Endothelial cell of umbilical vein (primary cell): ENCODE data around the gene KRT76. TPM values are rescaled to one million over a fixed set of nuclear protein-coding genes. Genes with fewer than 3 reads are reported as not detected.

Experiments used
- BruUV-seq: library from RNA; stranded (reverse); fragments of 400-500 nt; replicated peaks from 2 replicates; lab custom pipeline; 2021; lab: Mats Ljungman, UMichigan
- CTCF ChIA-PET: fragments of 300-600, 350-600 bp; sonication (Branson Sonifier 250); formaldehyde crosslinking; loops from one replicate; lab custom pipeline; 2021; ENCODE audit warnings: antibody characterized with exemption, inconsistent platforms; lab: Charles Lee
- POLR2A ChIA-PET: fragments of 300-600, 350-600 bp; sonication (Branson Sonifier 250); formaldehyde crosslinking; loops from one replicate; lab custom pipeline; 2021; ENCODE audit warnings: antibody characterized with exemption, inconsistent platforms; lab: Charles Lee
- DNase-seq: peaks from one replicate; pipeline ENCODE4 v3.0.0-alpha.2; 2011; ENCODE audit warnings: low read depth, low spot score
- FAIRE-seq: peaks from 2 replicates; lab custom pipeline; 2011; peaks lifted over from hg19 to GRCh38; lab: Jason Lieb, UNC
- H2AFZ ChIP-seq: 2 replicates; pipeline ENCODE4 v1.6.0; 2012; ENCODE audit warnings: low read depth, low read length, control low read depth, inconsistent platforms
- H3K27ac ChIP-seq: 2 replicates; pipeline ENCODE4 v1.5.1; 2011; ENCODE audit warnings: low read depth, mild to moderate bottlenecking, control low read depth, low read length, moderate library complexity; ENCODE audit not compliant: insufficient read depth
- H3K27me3 ChIP-seq, 2 experiments: 2 replicates each; pipeline versions ENCODE4 v1.6.0 to v1.6.1; 2011; ENCODE audit warnings: low read length in 2 of 2, mixed read lengths in 1 of 2; ENCODE audit not compliant: control insufficient read depth in 2 of 2, insufficient read depth in 2 of 2
- H3K36me3 ChIP-seq, 2 experiments: 2 replicates in 1 of 2; 3 replicates in 1 of 2; pipeline ENCODE4 v1.5.1; 2011; ENCODE audit warnings: low read length in 2 of 2, mild to moderate bottlenecking in 1 of 2, moderate library complexity in 1 of 2; ENCODE audit not compliant: control insufficient read depth in 2 of 2, insufficient read depth in 2 of 2; ENCODE audit errors: extremely low read depth in 1 of 2
- H3K4me1 ChIP-seq: 3 replicates; pipeline ENCODE4 v1.5.1; 2011; ENCODE audit warnings: mild to moderate bottlenecking, low read length; ENCODE audit not compliant: control insufficient read depth, insufficient read depth; ENCODE audit errors: extremely low read depth
- H3K4me2 ChIP-seq: 2 replicates; pipeline ENCODE4 v1.6.1; 2011; ENCODE audit warnings: low read length, control low read depth, mixed read lengths; ENCODE audit not compliant: insufficient read depth
- H3K4me3 ChIP-seq, 3 experiments: fragments of 200-600 bp in 1 of 3; sonication (generic), shearing (Covaris generic) in 1 of 3; replicated peaks in 1 of 3; 2 replicates each; pipeline ENCODE4 v1.5.1; 2011 to 2016; ENCODE audit warnings: control low read depth in 3 of 3, low read length in 3 of 3, mild to moderate bottlenecking in 2 of 3, inconsistent platforms in 1 of 3, low read depth in 1 of 3, moderate library complexity in 1 of 3; ENCODE audit not compliant: insufficient read depth in 1 of 3
- H3K79me2 ChIP-seq: 2 replicates; pipeline ENCODE4 v1.6.0; 2012; ENCODE audit warnings: low read length, inconsistent platforms; ENCODE audit not compliant: control insufficient read depth, insufficient read depth
- H3K9ac ChIP-seq: replicated peaks from 2 replicates; pipeline ENCODE3; 2011; ENCODE audit warnings: low read length, control low read depth; ENCODE audit not compliant: insufficient read depth; ENCODE audit errors: extremely low read depth
- H3K9me1 ChIP-seq: replicated peaks from 3 replicates; pipeline ENCODE4 v1.6.0; 2011; ENCODE audit warnings: mild to moderate bottlenecking, low read length; ENCODE audit not compliant: control insufficient read depth, insufficient read depth; ENCODE audit errors: extremely low read depth
- H3K9me3 ChIP-seq: replicated peaks from 2 replicates; pipeline ENCODE4 v1.5.1; 2012; ENCODE audit warnings: low read length, inconsistent platforms; ENCODE audit not compliant: control insufficient read depth, insufficient read depth
- H4K20me1 ChIP-seq: replicated peaks from 2 replicates; pipeline ENCODE3; 2011; ENCODE audit warnings: mild to moderate bottlenecking, low read length; ENCODE audit not compliant: control insufficient read depth, insufficient read depth; ENCODE audit errors: extremely low read depth
- CTCF ChIP-seq, 2 donors: IDR thresholded peaks; 1 replicate in 1 of 2; 2 replicates in 1 of 2; pipeline ENCODE4 v1.5.1; 2011; ENCODE audit warnings: low read length in 2 of 2, mild to moderate bottlenecking in 2 of 2, moderate library complexity in 2 of 2, control low read depth in 1 of 2, inconsistent platforms in 1 of 2, low read depth in 1 of 2; ENCODE audit not compliant: insufficient read depth in 1 of 2; ENCODE audit errors: extremely low read depth in 1 of 2
- EZH2 ChIP-seq: IDR thresholded peaks from 2 replicates; pipeline ENCODE4 v1.6.1; 2012; ENCODE audit warnings: borderline replicate concordance, low read depth, mild to moderate bottlenecking, moderate library complexity, low read length, inconsistent platforms; ENCODE audit not compliant: severe bottlenecking
- FOS ChIP-seq: IDR thresholded peaks from 2 replicates; pipeline ENCODE4 v1.6.1; 2011; ENCODE audit warnings: mild to moderate bottlenecking, low read length, moderate library complexity, borderline replicate concordance; ENCODE audit not compliant: insufficient read depth
- GATA2 ChIP-seq: IDR thresholded peaks from 2 replicates; pipeline ENCODE4 v1.7.0; 2011; ENCODE audit warnings: low read depth, mild to moderate bottlenecking, moderate library complexity, mixed read lengths, low read length; ENCODE audit not compliant: insufficient read length, insufficient read depth
- JUN ChIP-seq: IDR thresholded peaks from 2 replicates; pipeline ENCODE4 v1.6.1; 2011; ENCODE audit warnings: borderline replicate concordance, low read depth; ENCODE audit not compliant: insufficient read length, insufficient read depth
- MYC ChIP-seq: IDR thresholded peaks from one replicate; pipeline ENCODE4 v1.6.1; 2011; ENCODE audit warnings: mild to moderate bottlenecking, low read depth, low read length
- POLR2A ChIP-seq: IDR thresholded peaks from 2 replicates; pipeline ENCODE4 v1.6.1; 2012; ENCODE audit warnings: low read depth, mild to moderate bottlenecking, control low read depth, low read length
- POLR2AphosphoS5 ChIP-seq: IDR thresholded peaks from 2 replicates; pipeline ENCODE4 v1.6.1; 2012; ENCODE audit warnings: low read depth, mild to moderate bottlenecking, control low read depth, low read length, moderate library complexity; ENCODE audit not compliant: insufficient read depth
- dilution Hi-C: fragments of 300-500 bp; cut with MboI; formaldehyde crosslinking; loops from one replicate; pipeline ENCODE4 v1.15.0; 2019; ENCODE audit warnings: low sequenced_read_pairs; ENCODE audit not compliant: extremely low pct_ligation_motif_present
- intact Hi-C: fragments of 100-400 bp; cut with micrococcal nuclease; formaldehyde crosslinking; loops from one replicate; pipeline ENCODE4 v1.10.0; 2022
- polyA plus RNA-seq, 4 experiments: library from polyadenylated mRNA; depleted of rRNA in 3 of 4; stranded (reverse) in 3 of 4; unstranded in 1 of 4; fragments of >200 nt; gene quantifications; 2 replicates each; pipeline versions ENCODE4 v1.2.1 to v1.2.3, GENCODE V29; 2011 to 2012; ENCODE audit warnings: missing spikeins in 1 of 4
- total RNA-seq: library from RNA; stranded (reverse); gene quantifications from 2 replicates; pipeline ENCODE4 v1.2.3, GENCODE V29; 2021
- TF ChIP-seq, protein P1 (sequence below): IDR thresholded peaks from 2 replicates; pipeline ENCODE4 v1.6.1; 2011; ENCODE audit not compliant: insufficient read depth, insufficient read length

The KRT76 gene
- total and polyA plus RNA-seq, 2 donors (not counting 3 experiments of a cell fraction or from before 2014, with no cell fraction given), result not detected

GRCh38 chr12:52782502-52782901 is 5.4 kb upstream of the KRT76 start:
- H3K4me3 ChIP-seq, result no peak overlapping the region
- no peak overlapping the region for H2AFZ ChIP-seq
- DNase-seq (no peak), FAIRE-seq (no peak)
- no peaks in the 10 kb centered on the region for H3K9me3 ChIP-seq
- no peak overlapping the region for H3K9ac ChIP-seq
- no peaks in the 10 kb centered on the region for H4K20me1 ChIP-seq
- H3K27me3 ChIP-seq, result peaks cover 4 to 8% of the 10 kb centered on the region in 2 experiments
- no TSS peak for BruUV-seq
- no peak overlapping the region for H3K4me2 ChIP-seq
- intact Hi-C loops, result no loop called here
- H3K79me2 ChIP-seq, result no peaks in the 10 kb centered on the region
- no peaks in the 10 kb centered on the region for H3K9me1 ChIP-seq
- no peaks in the 10 kb centered on the region for H3K36me3 ChIP-seq
- ChIA-PET CTCF (no interaction called here), POLR2A (interaction anchor here (0.7 kb wide), 1 partner anchor 199 kb away, joined by 9 read pairs; no protein-coding TSS in a partner anchor)
- no peaks in the 10 kb centered on the region for H3K4me1 ChIP-seq
- no peak for TF ChIP-seq GATA2
- TF ChIP-seq POLR2A, result no peak
- TF ChIP-seq, protein P1, sequence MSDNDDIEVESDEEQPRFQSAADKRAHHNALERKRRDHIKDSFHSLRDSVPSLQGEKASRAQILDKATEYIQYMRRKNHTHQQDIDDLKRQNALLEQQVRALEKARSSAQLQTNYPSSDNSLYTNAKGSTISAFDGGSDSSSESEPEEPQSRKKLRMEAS, result no peak
- no peak for TF ChIP-seq JUN
- no peak for TF ChIP-seq POLR2AphosphoS5
- no peak for TF ChIP-seq FOS
- no peak for TF ChIP-seq MYC
- TF ChIP-seq EZH2, result no peak
- no peak for TF ChIP-seq CTCF (IDR thresholded peaks at IDR 0.05; ENCODE audit: extremely low read depth in 1 of 2, insufficient read depth in 1 of 2, low read depth in 1 of 2, low read length in 2 of 2)
- no peak overlapping the region for H3K27ac ChIP-seq
- dilution Hi-C loops, result no loop called here
